HG02981 (cell line): Measurements from ENCODE around the gene CCDC74A.
"Not testable (repeated sequence)": the region's sequence is repeated elsewhere in the genome, so short reads cannot be mapped to it uniquely, and the experiment has no call there.

ENCODE experiments used
- ATAC-seq: cut with Tn5 transposase; IDR thresholded peaks from one replicate; pipeline ENCODE4 v1.9.1; 2021; ENCODE audit warnings: mild to moderate bottlenecking, moderate library complexity; ENCODE audit not compliant: unreplicated experiment

CCDC74A gene

GRCh38 chr2:131498321-131498973, 29.2 kb upstream of the CCDC74A start:
- ATAC-seq: peak; percentile 84

DNA sequence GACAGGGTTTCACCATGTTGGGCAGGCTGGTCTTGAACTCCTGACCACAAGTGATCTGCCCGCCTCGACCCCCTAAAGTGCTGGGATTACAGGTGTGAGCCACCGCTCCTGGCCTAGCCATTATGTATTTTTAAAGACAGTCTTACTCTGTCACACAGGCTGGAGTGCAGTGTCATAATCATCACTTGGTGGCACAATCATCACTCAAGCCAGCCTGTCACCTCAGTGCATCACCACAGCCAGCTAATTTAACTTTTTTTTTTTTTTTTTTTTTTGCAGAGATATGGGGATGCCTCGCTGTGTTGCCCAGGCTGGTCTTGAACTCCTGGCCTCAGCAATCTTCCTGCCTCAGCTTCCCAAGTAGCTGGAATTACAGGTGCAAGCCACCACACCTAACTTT, 24.1 kb upstream of the CCDC74A start:
- not testable (repeated sequence) for ATAC-seq

DNA sequence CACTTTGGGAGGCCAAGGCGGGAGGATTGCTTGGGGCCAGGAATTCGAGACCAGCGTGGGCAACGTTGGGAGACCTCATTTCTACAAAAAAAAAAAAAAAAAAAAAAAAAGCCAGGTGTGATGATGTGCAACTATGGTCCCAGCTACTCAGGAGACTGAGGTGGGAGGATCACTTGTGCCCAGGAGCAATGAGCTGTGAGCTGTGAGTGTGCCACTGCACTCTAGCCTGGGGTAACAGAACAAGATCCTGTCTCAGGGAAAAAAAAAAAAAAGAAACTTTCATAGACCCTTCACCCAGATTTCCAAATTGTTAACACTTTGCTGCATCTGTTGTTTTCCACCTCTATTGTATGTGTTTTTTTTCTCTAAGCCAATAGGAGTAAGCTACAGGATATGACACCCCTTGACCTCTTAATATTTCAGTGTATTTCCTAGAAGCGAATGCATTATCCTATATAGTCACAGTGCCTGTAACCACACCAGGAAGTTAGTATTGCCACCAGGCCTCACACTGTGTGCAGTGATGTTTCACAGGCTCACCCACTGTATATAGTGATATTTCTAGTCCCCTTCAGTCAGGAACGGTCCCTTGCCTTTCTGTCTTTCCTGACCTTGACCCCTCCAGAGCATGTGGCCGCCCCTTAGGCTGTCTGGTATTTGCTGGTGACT, 23.5 kb upstream of the CCDC74A start:
- not testable (repeated sequence) for ATAC-seq

GRCh38 chr2:131509615-131510014, 18.1 kb upstream of the CCDC74A start:
- no peak for ATAC-seq

GRCh38 chr2:131511291-131511968, 16.3 kb upstream of the CCDC74A start:
- not testable (repeated sequence) for ATAC-seq

- ATAC-seq: not testable (repeated sequence)
Measured at GRCh38 chr2:131511969-131512870, 15.5 kb upstream of the CCDC74A start.

- ATAC-seq: peak; percentile 83
Measured at GRCh38 chr2:131514408-131515166, 13.1 kb upstream of the CCDC74A start.

GRCh38 chr2:131515235-131515634, 12.5 kb upstream of the CCDC74A start:
- ATAC-seq: not testable (repeated sequence)

- no peak for ATAC-seq
Measured at GRCh38 chr2:131516011-131516410, 11.7 kb upstream of the CCDC74A start.

- not testable (repeated sequence) for ATAC-seq
Measured at GRCh38 chr2:131516621-131517020, 11.1 kb upstream of the CCDC74A start.

- no peak for ATAC-seq
Measured at GRCh38 chr2:131517106-131517831, 10.4 kb upstream of the CCDC74A start.

DNA sequence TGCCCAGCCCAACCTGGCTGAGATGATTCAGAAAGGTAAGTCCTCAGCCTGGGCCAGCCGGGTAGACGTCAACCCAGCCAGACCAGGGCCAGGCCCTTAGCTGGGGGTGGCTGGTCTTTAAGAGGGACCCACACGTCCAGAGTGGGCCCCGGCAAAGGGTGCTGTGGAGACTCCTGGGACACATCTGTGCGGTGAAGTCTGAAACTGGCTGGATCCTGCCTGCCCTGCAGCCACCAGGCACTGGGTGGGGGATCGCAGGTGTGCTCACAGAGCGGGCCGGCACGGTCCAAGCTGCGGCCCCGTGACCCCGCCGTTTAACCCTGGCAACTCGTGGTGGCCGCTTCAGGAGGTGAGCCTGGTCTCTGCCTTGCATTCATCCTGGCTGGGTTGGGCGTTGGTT, 9.8 kb upstream of the CCDC74A start:
- ATAC-seq: not testable (repeated sequence)

DNA sequence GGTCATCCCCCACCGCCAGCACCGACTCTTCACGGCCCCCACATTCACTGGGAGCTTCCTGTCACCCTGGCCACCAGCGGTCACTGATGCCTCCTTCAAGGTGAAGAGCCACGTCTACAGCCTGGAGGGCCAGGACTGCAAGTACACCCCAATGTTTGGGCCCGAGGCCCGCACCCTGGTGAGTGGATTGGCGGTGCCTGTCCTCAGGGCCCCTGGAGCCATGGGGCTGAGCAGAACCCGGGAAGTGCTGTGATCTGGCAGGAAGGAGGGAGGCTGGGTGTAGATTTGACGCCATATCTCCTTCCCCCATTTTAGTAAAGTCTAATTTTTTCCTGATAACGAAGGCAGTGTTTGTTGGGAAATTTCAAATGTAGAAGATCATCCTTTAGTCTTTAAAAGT, 9.2 kb upstream of the CCDC74A start:
- not testable (repeated sequence) for ATAC-seq

- ATAC-seq: no peak
Measured at GRCh38 chr2:131519466-131519865, 8.2 kb upstream of the CCDC74A start.

- ATAC-seq: not testable (repeated sequence)
Measured at GRCh38 chr2:131519871-131520470, 7.7 kb upstream of the CCDC74A start.

- no peak for ATAC-seq
Measured at GRCh38 chr2:131520526-131520925, 7.2 kb upstream of the CCDC74A start.

- ATAC-seq: not testable (repeated sequence)
Measured at GRCh38 chr2:131521524-131521923, 6.2 kb upstream of the CCDC74A start.

DNA sequence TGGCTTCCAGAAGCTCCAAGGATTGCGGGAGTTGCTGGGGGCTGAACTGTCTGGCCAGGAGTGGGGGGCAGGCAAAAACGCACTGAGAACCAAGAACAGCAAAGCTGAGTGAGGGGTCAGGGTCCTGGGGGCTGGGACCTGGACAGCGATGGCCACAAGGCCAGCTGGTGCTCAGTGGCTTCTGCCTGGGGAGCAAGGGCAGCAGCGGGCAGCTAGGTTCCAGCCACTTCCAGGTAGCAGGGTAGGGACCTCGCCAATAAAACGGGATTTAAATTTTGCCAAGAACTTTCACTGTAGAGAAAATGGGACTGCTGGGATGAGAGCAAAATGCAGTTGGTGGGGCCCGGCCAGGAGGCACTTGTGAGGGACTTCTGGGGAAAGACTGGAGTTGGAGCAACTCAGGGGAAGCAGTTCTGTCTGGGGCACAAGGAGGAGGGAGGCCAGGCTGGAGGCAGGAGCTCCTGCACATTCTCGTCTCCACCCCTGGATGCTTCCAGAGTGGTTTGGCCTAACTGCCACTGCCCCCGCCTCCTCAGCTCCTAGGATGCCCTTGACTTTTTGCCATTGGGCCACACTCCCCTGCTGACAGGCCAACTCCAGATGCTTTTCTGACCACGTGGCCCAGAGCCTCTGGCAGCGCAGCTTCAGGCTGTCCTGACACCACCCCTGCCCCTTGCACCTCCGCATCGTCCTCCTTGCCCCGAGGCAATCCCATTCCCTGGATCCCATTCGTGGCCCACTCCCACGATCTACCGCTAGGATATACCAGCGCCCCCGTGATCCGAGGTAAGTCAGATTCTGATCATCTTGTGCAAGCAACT, 5.5 kb upstream of the CCDC74A start:
- no peak for ATAC-seq
